ENCODE measurements around the gene ACP3. TPM values are rescaled to one million over a fixed set of nuclear protein-coding genes. Genes with fewer than 3 reads are reported as not detected.
"Not testable (repeated sequence)": the region's sequence is repeated elsewhere in the genome, so short reads cannot be mapped to it uniquely, and the experiment has no call there.

Gene ACP3
- total RNA-seq, 2 donors from 2014 or later = 1,778 to 14,359 TPM

DNA sequence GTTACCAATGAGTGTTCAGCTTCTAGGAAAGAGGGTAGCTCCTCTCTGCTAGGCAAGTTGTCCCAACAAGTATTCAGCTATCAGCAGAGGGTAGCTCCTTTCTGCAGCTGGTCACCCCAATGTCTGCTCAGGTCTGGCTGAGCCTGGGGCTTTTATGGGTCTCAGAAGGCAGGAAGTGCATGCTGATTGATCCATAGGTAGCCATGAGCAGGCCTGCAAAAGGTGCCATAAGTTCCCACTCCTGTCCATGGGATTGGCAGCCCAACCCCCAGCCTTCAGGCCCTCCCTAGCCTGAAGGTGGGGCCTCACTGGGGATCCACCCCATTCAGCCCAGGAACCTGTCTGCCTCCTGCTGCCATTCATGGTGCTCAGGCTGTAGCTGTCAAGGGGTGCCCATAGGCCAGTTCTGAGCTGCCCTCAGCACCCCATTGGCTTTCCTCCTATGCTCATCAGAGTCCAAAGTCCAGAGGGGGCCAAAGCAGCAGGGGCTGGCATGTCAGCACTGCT, 65.5 kb downstream of the ACP3 start:
- DNase-seq (ENCODE audit: low spot score) = no peak
- Histone ChIP-seq H3K27me3 (replicated peaks; ENCODE audit: insufficient read depth) (no peaks in the 10 kb centered on the region), H3K36me3 (no peaks in the 10 kb centered on the region), H3K4me1 (replicated peaks) (no peaks in the 10 kb centered on the region), H3K27ac (no peak overlapping the region), H3K4me3 (no peak overlapping the region), H3K9me3 (no peaks in the 10 kb centered on the region)
- TF ChIP-seq POLR2AphosphoS5 (IDR thresholded peaks at IDR 0.05) (no peak), POLR2A (IDR thresholded peaks at IDR 0.05) (no peak)
- TF ChIP-seq, protein P1, sequence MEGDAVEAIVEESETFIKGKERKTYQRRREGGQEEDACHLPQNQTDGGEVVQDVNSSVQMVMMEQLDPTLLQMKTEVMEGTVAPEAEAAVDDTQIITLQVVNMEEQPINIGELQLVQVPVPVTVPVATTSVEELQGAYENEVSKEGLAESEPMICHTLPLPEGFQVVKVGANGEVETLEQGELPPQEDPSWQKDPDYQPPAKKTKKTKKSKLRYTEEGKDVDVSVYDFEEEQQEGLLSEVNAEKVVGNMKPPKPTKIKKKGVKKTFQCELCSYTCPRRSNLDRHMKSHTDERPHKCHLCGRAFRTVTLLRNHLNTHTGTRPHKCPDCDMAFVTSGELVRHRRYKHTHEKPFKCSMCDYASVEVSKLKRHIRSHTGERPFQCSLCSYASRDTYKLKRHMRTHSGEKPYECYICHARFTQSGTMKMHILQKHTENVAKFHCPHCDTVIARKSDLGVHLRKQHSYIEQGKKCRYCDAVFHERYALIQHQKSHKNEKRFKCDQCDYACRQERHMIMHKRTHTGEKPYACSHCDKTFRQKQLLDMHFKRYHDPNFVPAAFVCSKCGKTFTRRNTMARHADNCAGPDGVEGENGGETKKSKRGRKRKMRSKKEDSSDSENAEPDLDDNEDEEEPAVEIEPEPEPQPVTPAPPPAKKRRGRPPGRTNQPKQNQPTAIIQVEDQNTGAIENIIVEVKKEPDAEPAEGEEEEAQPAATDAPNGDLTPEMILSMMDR (IDR thresholded peaks at IDR 0.05) = no peak
- intact Hi-C loops (cut with DNase I) = no loop called here

DNA sequence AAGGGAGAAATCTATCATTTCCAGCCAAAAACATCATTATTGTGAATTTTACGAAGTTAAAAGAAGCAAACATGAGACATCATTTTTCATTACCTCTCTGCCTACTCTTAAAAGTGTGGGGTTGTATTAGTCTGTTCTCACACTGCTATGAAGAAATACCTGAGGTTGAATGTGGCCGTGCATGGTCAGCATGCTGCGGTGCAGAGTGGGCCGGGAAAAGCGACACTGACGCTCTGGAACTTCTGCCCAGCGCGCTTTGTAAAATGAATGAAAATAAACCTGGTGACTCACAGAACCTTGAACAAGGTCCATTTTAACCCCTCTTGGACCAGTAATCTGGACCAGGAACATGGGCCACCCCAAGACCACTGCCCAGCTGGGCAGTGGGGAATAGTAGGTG, 69.1 kb downstream of the ACP3 start:
- Histone ChIP-seq H3K4me3 (no peak overlapping the region), H3K27me3 (replicated peaks; ENCODE audit: insufficient read depth) (no peaks in the 10 kb centered on the region), H3K36me3 (no peaks in the 10 kb centered on the region), H3K4me1 (replicated peaks) (no peaks in the 10 kb centered on the region), H3K27ac (no peak overlapping the region), H3K9me3 (no peaks in the 10 kb centered on the region)
- no peak for DNase-seq (ENCODE audit: low spot score)
- 88% methylated on average over 8 of the region's 8 CpGs for WGBS
- intact Hi-C loops (cut with DNase I) = no loop called here
- TF ChIP-seq, protein P1 (IDR thresholded peaks at IDR 0.05) = no peak
- TF ChIP-seq POLR2A (IDR thresholded peaks at IDR 0.05) = no peak
- TF ChIP-seq POLR2AphosphoS5 (IDR thresholded peaks at IDR 0.05) = no peak

DNA sequence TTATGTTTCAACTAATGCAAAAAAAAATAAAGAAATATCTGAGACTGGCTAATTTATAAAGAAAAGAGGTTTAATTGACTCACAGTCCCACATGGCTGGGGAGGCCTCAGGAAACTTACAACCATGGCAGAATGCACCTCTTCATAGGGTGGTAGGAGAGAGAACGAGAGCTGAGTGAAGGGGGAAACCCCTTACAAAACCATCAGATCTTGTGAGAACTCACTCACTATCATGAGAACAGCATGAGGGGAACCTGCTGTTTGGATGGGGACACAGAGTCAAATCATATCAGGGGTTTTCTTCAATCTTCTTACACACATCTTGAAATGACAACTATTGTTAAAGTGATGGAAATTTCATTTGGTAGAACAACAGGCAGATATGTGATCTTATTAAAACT, 75.5 kb downstream of the ACP3 start:
- DNase-seq (ENCODE audit: low spot score) = not testable (repeated sequence)

DNA sequence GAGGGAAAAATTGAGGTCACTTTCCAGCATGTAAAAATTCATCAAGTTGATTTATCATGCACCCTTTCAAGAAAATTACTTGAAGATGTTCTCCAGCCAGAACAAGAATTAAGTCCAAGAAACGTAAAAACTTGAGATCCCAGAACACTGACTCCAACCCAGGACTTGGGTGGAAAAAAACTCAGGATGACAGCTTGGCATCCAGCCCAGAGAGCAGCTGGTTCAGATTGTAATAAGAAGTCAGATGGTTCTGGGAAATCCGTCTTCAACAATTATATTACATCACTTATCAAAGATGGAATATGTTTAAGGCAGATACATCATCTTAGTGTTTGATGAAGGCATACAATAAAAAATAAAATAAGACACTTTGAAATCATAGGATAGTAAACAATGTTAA, 77.1 kb downstream of the ACP3 start:
- Histone ChIP-seq H3K27ac (no peak overlapping the region), H3K27me3 (replicated peaks; ENCODE audit: insufficient read depth) (no peaks in the 10 kb centered on the region), H3K4me1 (replicated peaks) (no peaks in the 10 kb centered on the region), H3K9me3 (no peaks in the 10 kb centered on the region), H3K36me3 (no peaks in the 10 kb centered on the region), H3K4me3 (no peak overlapping the region)
- intact Hi-C loops (cut with DNase I) = no loop called here
- TF ChIP-seq POLR2A (IDR thresholded peaks at IDR 0.05) (no peak), POLR2AphosphoS5 (IDR thresholded peaks at IDR 0.05) (no peak)
- TF ChIP-seq, protein P1 (IDR thresholded peaks at IDR 0.05) = no peak
- no peak for DNase-seq (ENCODE audit: low spot score)
- WGBS = 23% methylated on average over 2 of the region's 2 CpGs

More for the DNA sequence above, 75.5 kb downstream of the ACP3 start:
- H3K9me3 ChIP-seq; H3K4me3 ChIP-seq; intact Hi-C loops (cut with DNase I); H3K36me3 ChIP-seq; H3K27ac ChIP-seq; H3K4me1 ChIP-seq (replicated peaks); H3K27me3 ChIP-seq (replicated peaks; ENCODE audit: insufficient read depth): not testable (repeated sequence)
- 100% methylated on average over 1 of the region's 1 CpG for WGBS

DNA sequence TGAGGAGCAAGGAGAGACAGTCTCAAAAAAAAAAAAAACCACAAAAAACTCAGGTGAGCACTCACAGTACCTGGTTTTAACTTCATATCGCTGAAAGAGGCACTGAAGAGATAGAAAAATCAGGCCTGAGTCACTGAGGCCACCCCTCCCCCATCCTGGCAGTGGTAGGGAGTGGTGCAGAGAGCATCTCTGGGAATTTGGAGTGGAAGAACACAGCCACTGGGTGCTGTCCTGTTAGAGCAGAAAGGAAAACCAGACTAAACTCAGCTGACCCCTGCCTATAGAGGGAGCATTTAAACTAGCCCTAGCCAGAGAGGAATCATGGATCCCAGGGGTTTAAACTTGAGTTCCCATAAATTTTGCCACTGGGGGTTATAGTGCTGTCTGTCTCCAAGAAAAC, 77.9 kb downstream of the ACP3 start:
- intact Hi-C loops (cut with DNase I) = no loop called here

More for the DNA sequence above, 77.9 kb downstream of the ACP3 start:
- Histone ChIP-seq H3K4me3 (no peak overlapping the region), H3K4me1 (replicated peaks) (no peaks in the 10 kb centered on the region), H3K27ac (no peak overlapping the region), H3K9me3 (no peaks in the 10 kb centered on the region), H3K36me3 (no peaks in the 10 kb centered on the region), H3K27me3 (replicated peaks; ENCODE audit: insufficient read depth) (no peaks in the 10 kb centered on the region)
- WGBS = 75% methylated on average over 1 of the region's 1 CpG
- TF ChIP-seq POLR2A (IDR thresholded peaks at IDR 0.05) = no peak
- TF ChIP-seq, protein P1 (IDR thresholded peaks at IDR 0.05) = no peak
- TF ChIP-seq POLR2AphosphoS5 (IDR thresholded peaks at IDR 0.05) = no peak
- DNase-seq (ENCODE audit: low spot score) = no peak
